ENCODE results near the gene CCIN.
"Not testable (repeated sequence)": the region's sequence is repeated elsewhere in the genome, so short reads cannot be mapped to it uniquely, and the experiment has no call there.

CCIN gene

GRCh38 chr9:36169166-36169565 is at the start of gene CCIN:
Gene CCIN, plus strand, starts transcription at chr9:36169388. Its CDS starts 115 bp downstream, at chr9:36169503.
- DNase-seq = no peak

- no peak for DNase-seq
Observed at GRCh38 chr9:36119476-36119875, 49.7 kb upstream of the CCIN start.

- no peak for DNase-seq
Observed at GRCh38 chr9:36120705-36121104, 48.5 kb upstream of the CCIN start.

- no peak for DNase-seq
Observed at GRCh38 chr9:36121971-36122370, 47.2 kb upstream of the CCIN start.

- no peak for DNase-seq
Observed at GRCh38 chr9:36123515-36123914, 45.7 kb upstream of the CCIN start.

- DNase-seq = no peak
Observed at GRCh38 chr9:36125062-36125855, 43.9 kb upstream of the CCIN start.

GRCh38 chr9:36126016-36126730 is 43.0 kb upstream of the CCIN start:
- DNase-seq = no peak

GRCh38 chr9:36127652-36128244 is 41.4 kb upstream of the CCIN start:
- DNase-seq = no peak

- DNase-seq = no peak
Observed at GRCh38 chr9:36128349-36128748, 40.8 kb upstream of the CCIN start.

- no peak for DNase-seq
Observed at GRCh38 chr9:36129139-36129538, 40.0 kb upstream of the CCIN start.

- not testable (repeated sequence) for DNase-seq
Observed at GRCh38 chr9:36131666-36132065, 37.5 kb upstream of the CCIN start.

- DNase-seq = no peak
Observed at GRCh38 chr9:36132086-36132485, 37.1 kb upstream of the CCIN start.

- no peak for DNase-seq
Observed at GRCh38 chr9:36134761-36135505, 34.3 kb upstream of the CCIN start.

- no peak for DNase-seq
Observed at GRCh38 chr9:36135741-36136271, 33.4 kb upstream of the CCIN start.

GRCh38 chr9:36136272-36136893 is 32.8 kb upstream of the CCIN start, which contains the start of gene GLIPR2:
Gene GLIPR2, plus strand, starts transcription at chr9:36136733. Its CDS starts 46 bp downstream, at chr9:36136779.
- DNase-seq = peak; percentile 9 to 55 (median 54)

GRCh38 chr9:36136894-36137391 is 32.2 kb upstream of the CCIN start:
- DNase-seq = no peak

- no peak for DNase-seq
Observed at GRCh38 chr9:36137392-36138004, 31.7 kb upstream of the CCIN start.

- DNase-seq = no peak
Observed at GRCh38 chr9:36138496-36138895, 30.7 kb upstream of the CCIN start.

GRCh38 chr9:36138901-36139300 is 30.3 kb upstream of the CCIN start:
- DNase-seq = no peak

- no peak for DNase-seq
Observed at GRCh38 chr9:36140086-36141084, 28.8 kb upstream of the CCIN start.

Data from NCI-H1417 (cell line).